ENCODE measurements around the gene ULK3. TPM values are rescaled to one million over a fixed set of nuclear protein-coding genes. Genes with fewer than 3 reads are reported as not detected.

The ULK3 gene
- total and polyA plus RNA-seq, 10 of the 15 experiments (the other 5 are each of a cell fraction or from before 2014, with no cell fraction given), result 0.64 to 38.8 (median 27.1) TPM

DNA sequence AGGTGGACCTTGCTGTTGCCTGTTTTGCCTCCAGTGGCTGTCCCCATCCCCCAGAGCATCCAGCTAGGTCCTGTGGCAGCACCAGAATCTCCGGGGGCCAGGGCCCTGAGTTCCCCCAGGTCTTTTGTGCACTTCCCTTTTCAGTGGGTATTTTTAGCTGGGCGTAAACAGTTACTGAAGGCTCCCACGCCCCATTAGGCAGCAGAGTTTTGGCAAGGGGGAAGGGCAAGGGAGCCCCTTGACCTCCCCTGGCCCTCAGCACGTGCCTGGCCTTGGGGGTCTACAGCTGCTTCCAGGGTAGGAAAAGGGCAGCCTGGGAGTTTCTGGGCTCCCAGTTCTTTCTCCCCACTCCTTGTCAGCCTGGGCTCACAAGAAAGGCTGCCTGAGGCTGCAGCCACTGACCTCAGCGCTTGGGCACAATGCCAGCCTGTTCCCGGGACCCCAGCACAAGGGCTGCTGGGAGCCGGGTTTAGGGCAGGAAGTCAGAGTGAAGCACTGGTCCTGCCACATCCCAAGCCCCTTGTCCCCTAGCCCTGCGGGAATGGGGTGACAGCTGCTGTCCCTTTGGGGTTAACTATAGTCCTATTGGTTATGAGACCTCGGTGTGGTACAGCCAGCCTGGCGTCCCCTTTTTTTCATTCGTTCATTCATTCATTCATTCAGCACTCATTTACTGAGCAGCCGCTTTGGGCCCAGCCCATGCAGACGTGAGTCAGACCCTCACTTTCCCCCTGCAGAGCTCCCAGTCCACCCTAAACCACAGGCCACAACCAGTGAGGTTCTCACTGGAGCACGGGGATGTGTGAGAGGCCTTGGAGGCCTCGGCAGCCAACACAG, 52.7 kb downstream of the ULK3 start (continued):
- TF ChIP-seq HDAC6 (IDR thresholded peaks at IDR 0.05; ENCODE audit: unreplicated experiment) (no peak), ZNF384 (IDR thresholded peaks at IDR 0.05; ENCODE audit: borderline replicate concordance, low read depth, low read length) (no peak), NFIC (IDR thresholded peaks at IDR 0.05; ENCODE audit: low read depth, low read length) (no peak), FOXM1 (IDR thresholded peaks at IDR 0.05; ENCODE audit: low read depth, low read length) (no peak), TAF1 (IDR thresholded peaks at IDR 0.05; ENCODE audit: borderline replicate concordance, low read depth, low read length) (peak; percentile 57; the same call in 1 of the 2 replicates), SP1 (IDR thresholded peaks at IDR 0.05; ENCODE audit: low read depth, low read length) (peak; percentile 55), MEF2A (IDR thresholded peaks at IDR 0.05; ENCODE audit: insufficient read depth, low read depth, low read length) (peak; percentile 97), ZNF207 (IDR thresholded peaks at IDR 0.05; ENCODE audit: borderline replicate concordance) (no peak), HDGF (IDR thresholded peaks at IDR 0.05) (no peak; the same call in 1 of the 2 replicates), STAT3 (IDR thresholded peaks at IDR 0.05; ENCODE audit: low read depth, low read length) (0 out of 2 replicates have a peak, but pooled peaks have one; percentile 44), CBX3 (IDR thresholded peaks at IDR 0.05; ENCODE audit: borderline replicate concordance, low read depth) (no peak), CHD1 (IDR thresholded peaks at IDR 0.05; ENCODE audit: low read depth, low read length) (no peak)
- TF ChIP-seq, protein P1, sequence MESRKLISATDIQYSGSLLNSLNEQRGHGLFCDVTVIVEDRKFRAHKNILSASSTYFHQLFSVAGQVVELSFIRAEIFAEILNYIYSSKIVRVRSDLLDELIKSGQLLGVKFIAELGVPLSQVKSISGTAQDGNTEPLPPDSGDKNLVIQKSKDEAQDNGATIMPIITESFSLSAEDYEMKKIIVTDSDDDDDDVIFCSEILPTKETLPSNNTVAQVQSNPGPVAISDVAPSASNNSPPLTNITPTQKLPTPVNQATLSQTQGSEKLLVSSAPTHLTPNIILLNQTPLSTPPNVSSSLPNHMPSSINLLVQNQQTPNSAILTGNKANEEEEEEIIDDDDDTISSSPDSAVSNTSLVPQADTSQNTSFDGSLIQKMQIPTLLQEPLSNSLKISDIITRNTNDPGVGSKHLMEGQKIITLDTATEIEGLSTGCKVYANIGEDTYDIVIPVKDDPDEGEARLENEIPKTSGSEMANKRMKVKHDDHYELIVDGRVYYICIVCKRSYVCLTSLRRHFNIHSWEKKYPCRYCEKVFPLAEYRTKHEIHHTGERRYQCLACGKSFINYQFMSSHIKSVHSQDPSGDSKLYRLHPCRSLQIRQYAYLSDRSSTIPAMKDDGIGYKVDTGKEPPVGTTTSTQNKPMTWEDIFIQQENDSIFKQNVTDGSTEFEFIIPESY (IDR thresholded peaks at IDR 0.05), result no peak
- TF ChIP-seq, protein P2, sequence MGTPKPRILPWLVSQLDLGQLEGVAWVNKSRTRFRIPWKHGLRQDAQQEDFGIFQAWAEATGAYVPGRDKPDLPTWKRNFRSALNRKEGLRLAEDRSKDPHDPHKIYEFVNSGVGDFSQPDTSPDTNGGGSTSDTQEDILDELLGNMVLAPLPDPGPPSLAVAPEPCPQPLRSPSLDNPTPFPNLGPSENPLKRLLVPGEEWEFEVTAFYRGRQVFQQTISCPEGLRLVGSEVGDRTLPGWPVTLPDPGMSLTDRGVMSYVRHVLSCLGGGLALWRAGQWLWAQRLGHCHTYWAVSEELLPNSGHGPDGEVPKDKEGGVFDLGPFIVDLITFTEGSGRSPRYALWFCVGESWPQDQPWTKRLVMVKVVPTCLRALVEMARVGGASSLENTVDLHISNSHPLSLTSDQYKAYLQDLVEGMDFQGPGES (IDR thresholded peaks at IDR 0.05), result no peak
- TF ChIP-seq, protein P3, sequence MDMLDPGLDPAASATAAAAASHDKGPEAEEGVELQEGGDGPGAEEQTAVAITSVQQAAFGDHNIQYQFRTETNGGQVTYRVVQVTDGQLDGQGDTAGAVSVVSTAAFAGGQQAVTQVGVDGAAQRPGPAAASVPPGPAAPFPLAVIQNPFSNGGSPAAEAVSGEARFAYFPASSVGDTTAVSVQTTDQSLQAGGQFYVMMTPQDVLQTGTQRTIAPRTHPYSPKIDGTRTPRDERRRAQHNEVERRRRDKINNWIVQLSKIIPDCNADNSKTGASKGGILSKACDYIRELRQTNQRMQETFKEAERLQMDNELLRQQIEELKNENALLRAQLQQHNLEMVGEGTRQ (IDR thresholded peaks at IDR 0.05; ENCODE audit: borderline replicate concordance, low read depth, low read length), result no peak
- TF ChIP-seq, protein P4, sequence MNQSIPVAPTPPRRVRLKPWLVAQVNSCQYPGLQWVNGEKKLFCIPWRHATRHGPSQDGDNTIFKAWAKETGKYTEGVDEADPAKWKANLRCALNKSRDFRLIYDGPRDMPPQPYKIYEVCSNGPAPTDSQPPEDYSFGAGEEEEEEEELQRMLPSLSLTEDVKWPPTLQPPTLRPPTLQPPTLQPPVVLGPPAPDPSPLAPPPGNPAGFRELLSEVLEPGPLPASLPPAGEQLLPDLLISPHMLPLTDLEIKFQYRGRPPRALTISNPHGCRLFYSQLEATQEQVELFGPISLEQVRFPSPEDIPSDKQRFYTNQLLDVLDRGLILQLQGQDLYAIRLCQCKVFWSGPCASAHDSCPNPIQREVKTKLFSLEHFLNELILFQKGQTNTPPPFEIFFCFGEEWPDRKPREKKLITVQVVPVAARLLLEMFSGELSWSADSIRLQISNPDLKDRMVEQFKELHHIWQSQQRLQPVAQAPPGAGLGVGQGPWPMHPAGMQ (IDR thresholded peaks at IDR 0.05; ENCODE audit: borderline replicate concordance), result no peak
- TF ChIP-seq, protein P5, sequence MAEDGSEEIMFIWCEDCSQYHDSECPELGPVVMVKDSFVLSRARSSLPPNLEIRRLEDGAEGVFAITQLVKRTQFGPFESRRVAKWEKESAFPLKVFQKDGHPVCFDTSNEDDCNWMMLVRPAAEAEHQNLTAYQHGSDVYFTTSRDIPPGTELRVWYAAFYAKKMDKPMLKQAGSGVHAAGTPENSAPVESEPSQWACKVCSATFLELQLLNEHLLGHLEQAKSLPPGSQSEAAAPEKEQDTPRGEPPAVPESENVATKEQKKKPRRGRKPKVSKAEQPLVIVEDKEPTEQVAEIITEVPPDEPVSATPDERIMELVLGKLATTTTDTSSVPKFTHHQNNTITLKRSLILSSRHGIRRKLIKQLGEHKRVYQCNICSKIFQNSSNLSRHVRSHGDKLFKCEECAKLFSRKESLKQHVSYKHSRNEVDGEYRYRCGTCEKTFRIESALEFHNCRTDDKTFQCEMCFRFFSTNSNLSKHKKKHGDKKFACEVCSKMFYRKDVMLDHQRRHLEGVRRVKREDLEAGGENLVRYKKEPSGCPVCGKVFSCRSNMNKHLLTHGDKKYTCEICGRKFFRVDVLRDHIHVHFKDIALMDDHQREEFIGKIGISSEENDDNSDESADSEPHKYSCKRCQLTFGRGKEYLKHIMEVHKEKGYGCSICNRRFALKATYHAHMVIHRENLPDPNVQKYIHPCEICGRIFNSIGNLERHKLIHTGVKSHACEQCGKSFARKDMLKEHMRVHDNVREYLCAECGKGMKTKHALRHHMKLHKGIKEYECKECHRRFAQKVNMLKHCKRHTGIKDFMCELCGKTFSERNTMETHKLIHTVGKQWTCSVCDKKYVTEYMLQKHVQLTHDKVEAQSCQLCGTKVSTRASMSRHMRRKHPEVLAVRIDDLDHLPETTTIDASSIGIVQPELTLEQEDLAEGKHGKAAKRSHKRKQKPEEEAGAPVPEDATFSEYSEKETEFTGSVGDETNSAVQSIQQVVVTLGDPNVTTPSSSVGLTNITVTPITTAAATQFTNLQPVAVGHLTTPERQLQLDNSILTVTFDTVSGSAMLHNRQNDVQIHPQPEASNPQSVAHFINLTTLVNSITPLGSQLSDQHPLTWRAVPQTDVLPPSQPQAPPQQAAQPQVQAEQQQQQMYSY (CRISPR knock-in tag; IDR thresholded peaks at IDR 0.05), result no peak
- TF ChIP-seq, protein P6, sequence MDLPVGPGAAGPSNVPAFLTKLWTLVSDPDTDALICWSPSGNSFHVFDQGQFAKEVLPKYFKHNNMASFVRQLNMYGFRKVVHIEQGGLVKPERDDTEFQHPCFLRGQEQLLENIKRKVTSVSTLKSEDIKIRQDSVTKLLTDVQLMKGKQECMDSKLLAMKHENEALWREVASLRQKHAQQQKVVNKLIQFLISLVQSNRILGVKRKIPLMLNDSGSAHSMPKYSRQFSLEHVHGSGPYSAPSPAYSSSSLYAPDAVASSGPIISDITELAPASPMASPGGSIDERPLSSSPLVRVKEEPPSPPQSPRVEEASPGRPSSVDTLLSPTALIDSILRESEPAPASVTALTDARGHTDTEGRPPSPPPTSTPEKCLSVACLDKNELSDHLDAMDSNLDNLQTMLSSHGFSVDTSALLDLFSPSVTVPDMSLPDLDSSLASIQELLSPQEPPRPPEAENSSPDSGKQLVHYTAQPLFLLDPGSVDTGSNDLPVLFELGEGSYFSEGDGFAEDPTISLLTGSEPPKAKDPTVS (IDR thresholded peaks at IDR 0.05; ENCODE audit: low read depth, low read length), result no peak

All from GM12878 (cell line).